Measurements from ENCODE around the gene SH3BP2.

The SH3BP2 gene

DNA sequence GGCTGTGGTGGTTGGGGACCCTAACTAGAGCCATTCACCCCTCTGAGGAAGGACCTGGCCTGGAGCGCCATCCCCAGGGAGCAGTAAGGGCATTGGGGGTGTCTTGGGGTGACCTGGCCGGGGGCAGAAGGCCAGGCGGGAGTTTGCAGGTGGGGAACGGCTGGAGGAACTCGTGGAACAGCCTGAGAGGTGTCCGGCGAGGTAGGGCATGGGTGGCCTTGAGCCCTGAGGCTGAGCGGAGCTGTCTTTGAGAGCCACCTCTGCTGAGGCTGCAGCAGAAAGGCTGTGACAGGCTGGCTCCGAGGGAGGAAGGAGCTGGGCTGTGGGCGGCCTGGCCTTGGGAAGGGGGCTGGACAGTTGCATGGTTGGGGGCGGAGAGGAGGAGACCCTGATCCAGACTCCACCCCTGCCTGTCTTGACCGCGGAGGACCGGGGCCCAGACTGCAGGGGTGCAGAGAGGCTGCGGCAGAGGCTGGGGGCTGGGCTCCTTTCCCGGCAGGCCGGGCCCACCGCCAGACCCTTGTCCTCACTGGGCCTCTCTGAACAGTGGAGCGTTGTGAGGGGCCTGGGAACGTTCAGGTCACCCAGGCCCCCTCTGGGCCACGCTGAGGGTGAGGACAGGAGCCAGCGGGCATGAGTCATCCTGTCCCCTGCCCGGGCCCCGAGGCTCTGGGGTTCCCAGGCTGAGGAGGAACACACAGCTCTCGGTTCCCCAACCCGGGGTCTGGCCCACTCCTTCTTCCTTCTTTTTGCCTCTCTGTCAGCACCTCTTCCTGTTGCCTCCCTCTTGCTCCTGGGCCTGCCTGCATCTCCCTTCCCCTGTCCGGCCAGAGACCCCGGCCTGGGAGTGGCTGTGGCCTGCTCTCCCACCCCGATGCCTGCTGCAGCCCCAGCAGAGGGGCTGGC lies 8.1 kb downstream of the SH3BP2 start:
- H3K9ac ChIP-seq (ENCODE audit: low read depth, low read length) = no peak overlapping the region; the same call in none of the 2 replicates
- H3K27ac ChIP-seq (ENCODE audit: low read depth, low read length) = peak overlapping the region; percentile 51
- H3K9me3 ChIP-seq (ENCODE audit: control insufficient read depth, insufficient read depth, low read length) = no peaks in the 10 kb centered on the region
- H3K4me3 ChIP-seq (ENCODE audit: low read depth, low read length) = no peak overlapping the region
- no peaks in the 10 kb centered on the region for H3K27me3 ChIP-seq (ENCODE audit: control insufficient read depth, insufficient read depth, low read length)
- no peaks in the 10 kb centered on the region for H3K36me3 ChIP-seq (ENCODE audit: control insufficient read depth, insufficient read depth, low read length)
- H3K4me1 ChIP-seq (ENCODE audit: control insufficient read depth, insufficient read depth, low read length) = peaks cover 16% of the 10 kb centered on the region

DNA sequence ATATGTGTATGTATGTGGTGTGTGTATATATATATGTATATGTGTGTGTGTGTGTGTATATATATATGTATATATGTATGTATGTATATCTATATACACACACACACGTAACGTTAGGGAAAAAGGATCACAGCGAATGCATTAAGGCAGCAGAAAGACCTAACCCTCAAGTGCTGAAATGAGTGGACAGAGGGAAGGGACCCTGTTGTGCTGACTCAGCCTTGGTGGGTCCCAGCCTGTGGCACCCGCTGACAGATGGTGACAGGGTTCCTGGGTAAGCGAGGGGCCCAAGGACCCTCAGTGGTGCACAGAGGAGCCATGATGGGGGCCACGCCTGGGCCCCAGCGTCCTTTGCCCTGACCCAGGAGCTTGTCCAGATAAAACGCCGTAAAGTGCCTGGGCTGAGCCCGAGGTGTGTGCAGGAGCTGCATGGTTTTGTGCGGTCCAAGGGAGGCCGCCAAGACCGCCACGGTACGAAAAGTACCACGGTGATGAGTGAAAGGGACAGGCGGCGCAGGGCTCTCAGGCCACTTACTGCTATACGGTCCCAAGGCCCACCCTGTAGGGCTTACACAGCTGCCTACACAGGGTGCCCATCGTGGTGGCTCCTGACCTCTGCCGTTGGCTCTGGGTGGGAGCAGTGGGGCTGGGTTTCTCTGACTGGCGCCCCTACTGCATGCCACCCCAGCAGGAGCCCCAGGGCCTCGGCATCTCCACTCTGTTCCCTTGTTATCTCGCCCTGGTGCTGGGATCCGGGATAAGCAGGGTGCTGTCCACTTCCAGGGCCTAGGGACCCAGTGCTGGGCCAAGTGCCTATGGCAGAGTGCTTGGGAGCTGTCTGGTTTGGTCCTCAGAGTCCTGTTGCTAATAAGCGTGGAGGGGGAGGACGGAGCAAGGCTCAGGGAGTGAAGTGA lies 10.0 kb downstream of the SH3BP2 start:
- no peaks in the 10 kb centered on the region for H3K9me3 ChIP-seq (ENCODE audit: control insufficient read depth, insufficient read depth, low read length)
- no peaks in the 10 kb centered on the region for H3K36me3 ChIP-seq (ENCODE audit: control insufficient read depth, insufficient read depth, low read length)
- no peaks in the 10 kb centered on the region for H3K27me3 ChIP-seq (ENCODE audit: control insufficient read depth, insufficient read depth, low read length)
- H3K4me1 ChIP-seq (ENCODE audit: control insufficient read depth, insufficient read depth, low read length) = peaks cover 16% of the 10 kb centered on the region
- no peak overlapping the region for H3K27ac ChIP-seq (ENCODE audit: low read depth, low read length)
- no peak overlapping the region for H3K4me3 ChIP-seq (ENCODE audit: low read depth, low read length)
- H3K9ac ChIP-seq (ENCODE audit: low read depth, low read length) = no peak overlapping the region

DNA sequence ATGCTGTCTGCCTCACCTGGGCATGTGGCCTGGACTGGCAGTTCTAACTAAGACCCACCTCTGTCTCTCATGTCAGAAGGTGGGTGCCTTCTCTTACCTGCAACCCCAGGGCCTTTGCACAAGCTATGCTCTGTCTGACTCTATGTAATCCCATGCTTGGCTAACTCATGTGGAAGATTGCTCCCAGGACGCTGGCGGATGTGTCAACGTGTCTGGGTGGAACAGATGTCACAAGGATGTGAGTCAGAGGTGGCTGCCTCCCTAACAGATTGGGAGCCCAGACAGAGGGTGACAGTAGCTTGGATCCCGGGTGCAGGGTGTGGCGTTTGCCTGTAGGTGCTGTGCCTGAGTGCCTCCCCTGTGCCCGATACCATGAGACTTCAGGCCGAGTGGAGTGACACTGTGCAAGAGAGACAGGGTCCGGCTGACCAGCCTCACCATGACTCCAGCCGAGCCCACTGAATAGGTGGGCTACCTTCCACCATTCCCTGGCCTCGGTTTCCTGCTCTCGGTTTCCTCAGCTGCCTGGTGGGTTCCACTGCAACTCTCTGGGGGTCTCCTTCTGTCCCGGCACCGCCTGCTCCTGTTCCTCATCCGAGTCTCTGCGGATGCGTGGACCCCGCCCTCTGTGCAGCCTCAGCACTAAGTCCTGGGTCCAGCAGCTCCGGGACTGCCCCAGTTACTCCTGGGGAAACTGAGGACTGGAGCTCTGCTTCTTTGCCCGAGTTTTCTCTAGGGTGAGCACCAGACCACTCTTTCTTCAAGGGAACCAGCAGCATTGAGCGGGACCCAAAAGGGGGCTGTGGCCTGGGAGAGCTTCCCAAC lies 11.0 kb downstream of the SH3BP2 start:
- no peak overlapping the region for H3K9ac ChIP-seq (ENCODE audit: low read depth, low read length)
- peaks cover 16% of the 10 kb centered on the region for H3K4me1 ChIP-seq (ENCODE audit: control insufficient read depth, insufficient read depth, low read length)
- no peaks in the 10 kb centered on the region for H3K27me3 ChIP-seq (ENCODE audit: control insufficient read depth, insufficient read depth, low read length)

DNA sequence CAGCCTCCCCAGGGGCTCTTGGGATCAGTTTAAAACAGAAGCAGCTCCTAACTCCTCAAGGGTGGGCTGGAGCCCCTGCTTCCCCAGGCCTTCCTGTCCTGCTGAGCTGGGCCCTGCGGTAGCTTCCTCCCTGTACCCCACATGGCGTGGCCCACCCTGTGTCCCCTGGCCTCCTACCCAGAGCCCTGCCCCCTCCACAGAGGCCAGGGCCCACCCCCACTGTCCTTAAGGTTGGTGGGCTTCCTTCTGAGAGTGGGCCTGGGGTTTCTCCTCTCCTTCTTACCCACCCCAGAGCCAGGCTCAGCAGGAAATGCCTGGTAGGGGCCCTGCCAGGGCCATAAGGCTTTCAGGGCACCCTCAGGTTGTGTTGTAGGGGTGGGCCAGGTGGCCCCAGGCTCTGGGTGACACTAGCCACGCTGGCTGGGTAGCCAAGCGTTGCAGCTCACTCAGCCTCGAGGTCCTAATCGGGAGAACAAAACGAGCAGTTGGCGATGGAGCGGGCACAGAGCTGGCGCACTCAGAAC lies 11.6 kb downstream of the SH3BP2 start:
- H3K27me3 ChIP-seq (ENCODE audit: control insufficient read depth, insufficient read depth, low read length) = no peaks in the 10 kb centered on the region
- H3K4me3 ChIP-seq (ENCODE audit: low read depth, low read length) = no peak overlapping the region
- no peaks in the 10 kb centered on the region for H3K36me3 ChIP-seq (ENCODE audit: control insufficient read depth, insufficient read depth, low read length)
- H3K9me3 ChIP-seq (ENCODE audit: control insufficient read depth, insufficient read depth, low read length) = no peaks in the 10 kb centered on the region
- peaks cover 16% of the 10 kb centered on the region for H3K4me1 ChIP-seq (ENCODE audit: control insufficient read depth, insufficient read depth, low read length)
- H3K9ac ChIP-seq (ENCODE audit: low read depth, low read length) = no peak overlapping the region
- no peak overlapping the region for H3K27ac ChIP-seq (ENCODE audit: low read depth, low read length)

More for the DNA sequence above, 11.0 kb downstream of the SH3BP2 start:
- no peak overlapping the region for H3K27ac ChIP-seq (ENCODE audit: low read depth, low read length)
- no peaks in the 10 kb centered on the region for H3K36me3 ChIP-seq (ENCODE audit: control insufficient read depth, insufficient read depth, low read length)
- no peaks in the 10 kb centered on the region for H3K9me3 ChIP-seq (ENCODE audit: control insufficient read depth, insufficient read depth, low read length)
- no peak overlapping the region for H3K4me3 ChIP-seq (ENCODE audit: low read depth, low read length)

DNA sequence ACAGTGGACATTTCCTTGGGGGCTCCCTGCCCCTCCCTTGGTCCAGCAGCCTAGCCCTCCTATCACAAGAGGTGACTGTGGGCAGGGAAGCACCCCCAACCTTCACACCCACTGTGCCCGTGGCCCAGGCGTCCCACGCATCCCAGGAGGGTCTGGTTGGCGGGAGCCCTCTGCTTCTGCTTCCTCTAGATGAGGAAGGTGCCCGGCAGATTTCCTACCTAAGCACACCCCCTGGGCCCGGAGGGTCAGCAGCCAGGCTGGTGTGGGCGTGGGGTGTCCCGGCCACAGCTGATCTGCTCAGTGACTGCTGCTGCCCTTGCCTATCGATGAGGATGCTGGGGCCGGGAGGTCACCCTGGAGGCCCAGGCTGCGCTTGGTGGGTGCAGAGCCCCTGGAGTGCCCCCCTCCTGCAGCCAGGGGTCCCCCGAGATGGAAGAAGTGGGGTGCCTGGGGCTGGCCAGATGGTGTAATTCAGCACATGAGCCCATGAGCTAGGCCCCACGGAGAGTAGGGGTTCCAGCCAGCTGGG lies 12.2 kb downstream of the SH3BP2 start:
- Histone ChIP-seq H3K36me3 (ENCODE audit: control insufficient read depth, insufficient read depth, low read length) (no peaks in the 10 kb centered on the region), H3K27me3 (ENCODE audit: control insufficient read depth, insufficient read depth, low read length) (no peaks in the 10 kb centered on the region), H3K4me1 (ENCODE audit: control insufficient read depth, insufficient read depth, low read length) (peaks cover 15% of the 10 kb centered on the region), H3K9me3 (ENCODE audit: control insufficient read depth, insufficient read depth, low read length) (no peaks in the 10 kb centered on the region), H3K9ac (ENCODE audit: low read depth, low read length) (no peak overlapping the region), H3K4me3 (ENCODE audit: low read depth, low read length) (no peak overlapping the region), H3K27ac (ENCODE audit: low read depth, low read length) (no peak overlapping the region)

DNA sequence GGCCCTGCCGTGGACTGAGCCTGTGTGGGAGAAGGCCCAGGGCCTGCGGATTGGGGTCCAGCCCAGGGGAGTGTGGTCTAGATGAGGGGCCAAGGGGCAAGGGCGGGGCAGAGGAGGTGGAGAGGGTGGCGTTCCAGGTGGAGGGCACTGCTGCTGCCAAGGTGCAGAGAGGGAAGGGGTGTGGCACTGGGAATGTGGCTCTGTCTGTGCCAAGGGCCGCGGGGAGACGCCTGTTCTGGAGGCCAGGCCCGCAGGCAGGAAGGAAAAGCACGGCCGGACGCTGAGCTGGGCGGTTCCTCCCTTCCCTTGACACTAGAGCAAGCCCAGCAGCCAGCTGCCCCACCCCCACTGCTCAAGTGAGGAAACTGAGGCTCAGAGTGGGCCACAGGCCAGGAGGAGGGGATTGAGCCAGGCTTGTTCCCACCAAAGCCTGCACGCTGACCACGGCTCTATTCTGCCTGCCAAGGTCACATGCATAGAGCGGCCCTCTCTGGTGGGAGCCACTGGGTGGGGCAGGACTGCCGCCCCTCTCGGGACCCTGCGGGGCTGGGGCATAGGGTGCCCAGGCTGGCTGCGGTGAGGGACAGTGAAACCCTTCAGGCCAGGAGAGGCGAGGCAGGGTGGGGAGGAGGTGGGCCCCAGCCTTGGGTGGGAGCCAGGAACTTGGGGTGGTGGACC lies 13.0 kb downstream of the SH3BP2 start:
- H3K9ac ChIP-seq (ENCODE audit: low read depth, low read length) = no peak overlapping the region
- H3K27me3 ChIP-seq (ENCODE audit: control insufficient read depth, insufficient read depth, low read length) = no peaks in the 10 kb centered on the region
- H3K27ac ChIP-seq (ENCODE audit: low read depth, low read length) = no peak overlapping the region
- H3K4me3 ChIP-seq (ENCODE audit: low read depth, low read length) = no peak overlapping the region
- H3K9me3 ChIP-seq (ENCODE audit: control insufficient read depth, insufficient read depth, low read length) = no peaks in the 10 kb centered on the region
- H3K4me1 ChIP-seq (ENCODE audit: control insufficient read depth, insufficient read depth, low read length) = peaks cover 7% of the 10 kb centered on the region
- H3K36me3 ChIP-seq (ENCODE audit: control insufficient read depth, insufficient read depth, low read length) = no peaks in the 10 kb centered on the region

DNA sequence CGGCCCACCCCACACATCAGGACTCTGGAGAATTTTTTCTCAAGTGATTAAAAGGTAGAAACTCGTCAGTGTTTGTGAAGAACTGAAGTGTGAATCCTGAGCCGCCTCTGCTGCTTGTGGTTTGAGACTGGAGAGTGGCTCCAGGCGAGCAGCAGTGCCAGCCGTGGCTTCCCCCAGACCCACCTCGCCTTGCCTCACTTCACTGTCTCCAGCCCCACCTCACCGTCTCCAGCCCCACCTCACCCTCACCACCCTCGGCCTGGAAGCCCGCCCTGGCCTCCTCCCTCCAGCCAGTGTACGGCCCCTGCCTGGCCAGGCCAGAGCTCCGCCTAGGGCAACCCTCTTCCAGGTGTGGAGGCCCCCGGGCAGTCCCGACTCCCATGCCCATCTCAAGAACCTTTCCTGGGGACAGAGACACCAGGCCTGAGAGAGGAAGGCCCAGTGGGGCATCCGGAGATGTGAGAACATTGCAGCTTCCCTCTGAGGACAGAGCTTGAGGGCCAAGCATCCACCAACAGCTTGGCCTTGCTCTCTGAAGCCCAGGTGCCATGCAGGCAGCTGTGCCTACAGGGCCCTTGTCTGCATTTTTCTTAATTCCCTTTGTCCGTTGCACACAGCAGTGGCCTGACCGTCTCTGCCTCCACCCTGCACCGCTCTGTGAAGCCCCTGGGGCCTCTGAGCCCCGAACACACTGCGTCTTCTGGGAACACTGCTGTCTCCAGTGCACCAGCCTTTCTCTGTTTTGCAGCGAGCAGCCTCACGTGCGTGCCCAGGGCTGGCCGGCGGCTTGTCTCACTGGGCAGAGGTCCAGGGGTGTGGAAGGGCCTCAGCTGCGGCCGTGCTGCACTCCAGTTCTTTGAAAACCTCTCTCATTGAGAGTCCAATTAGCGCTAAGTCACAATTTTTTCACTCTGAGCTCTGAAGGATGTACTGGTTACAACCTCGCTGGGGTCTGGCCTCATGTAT lies 13.8 kb downstream of the SH3BP2 start:
- H3K9me3 ChIP-seq (ENCODE audit: control insufficient read depth, insufficient read depth, low read length) = no peaks in the 10 kb centered on the region
- no peak overlapping the region for H3K4me3 ChIP-seq (ENCODE audit: low read depth, low read length)
- no peak overlapping the region for H3K27ac ChIP-seq (ENCODE audit: low read depth, low read length)
- H3K27me3 ChIP-seq (ENCODE audit: control insufficient read depth, insufficient read depth, low read length) = no peaks in the 10 kb centered on the region
- H3K9ac ChIP-seq (ENCODE audit: low read depth, low read length) = no peak overlapping the region
- H3K4me1 ChIP-seq (ENCODE audit: control insufficient read depth, insufficient read depth, low read length) = peaks cover 4% of the 10 kb centered on the region; the same call in 1 of the 2 replicates
- no peaks in the 10 kb centered on the region for H3K36me3 ChIP-seq (ENCODE audit: control insufficient read depth, insufficient read depth, low read length)

DNA sequence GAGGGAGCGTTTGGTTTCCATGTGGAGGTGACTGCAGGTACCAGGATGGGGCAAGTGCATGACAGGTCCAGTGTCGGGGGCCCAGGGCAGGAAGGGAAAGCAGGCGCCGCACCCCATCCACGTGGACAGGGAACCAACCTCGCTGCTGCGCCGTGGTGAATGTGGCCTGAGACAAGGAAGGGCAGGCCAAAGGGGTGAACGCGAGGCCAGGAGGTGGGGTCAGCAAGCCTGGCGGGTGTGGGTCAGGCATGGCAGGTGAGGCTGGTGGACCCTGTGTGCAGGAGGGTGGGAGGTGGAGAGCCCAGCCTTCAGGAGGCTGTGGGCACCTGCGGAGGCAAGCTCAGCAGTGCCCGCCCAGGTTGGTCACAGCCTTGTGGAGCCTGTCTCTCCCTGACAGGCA lies 14.7 kb downstream of the SH3BP2 start:
- Histone ChIP-seq H3K9me3 (ENCODE audit: control insufficient read depth, insufficient read depth, low read length) (no peaks in the 10 kb centered on the region), H3K27me3 (ENCODE audit: control insufficient read depth, insufficient read depth, low read length) (no peaks in the 10 kb centered on the region), H3K36me3 (ENCODE audit: control insufficient read depth, insufficient read depth, low read length) (no peaks in the 10 kb centered on the region), H3K4me3 (ENCODE audit: low read depth, low read length) (no peak overlapping the region), H3K9ac (ENCODE audit: low read depth, low read length) (no peak overlapping the region), H3K27ac (ENCODE audit: low read depth, low read length) (no peak overlapping the region), H3K4me1 (ENCODE audit: control insufficient read depth, insufficient read depth, low read length) (peaks cover 10% of the 10 kb centered on the region; the same call in 1 of the 2 replicates)

GRCh38 chr4:2808001-2808400 lies 15.1 kb downstream of the SH3BP2 start:
- Histone ChIP-seq H3K27me3 (ENCODE audit: control insufficient read depth, insufficient read depth, low read length) (no peaks in the 10 kb centered on the region), H3K4me1 (ENCODE audit: control insufficient read depth, insufficient read depth, low read length) (peaks cover 10% of the 10 kb centered on the region; the same call in 1 of the 2 replicates), H3K9ac (ENCODE audit: low read depth, low read length) (no peak overlapping the region)

More at GRCh38 chr4:2808001-2808400, 15.1 kb downstream of the SH3BP2 start:
- no peak overlapping the region for H3K4me3 ChIP-seq (ENCODE audit: low read depth, low read length)
- H3K9me3 ChIP-seq (ENCODE audit: control insufficient read depth, insufficient read depth, low read length) = no peaks in the 10 kb centered on the region
- no peak overlapping the region for H3K27ac ChIP-seq (ENCODE audit: low read depth, low read length)
- H3K36me3 ChIP-seq (ENCODE audit: control insufficient read depth, insufficient read depth, low read length) = no peaks in the 10 kb centered on the region
